Left kidney (tissue), 2 donors: ENCODE results near the gene NSG1. TPM values are rescaled to one million over a fixed set of nuclear protein-coding genes. Genes with fewer than 3 reads are reported as not detected.

Source experiments
- DNase-seq: peaks from one replicate; pipeline ENCODE4 v3.0.0-alpha.2; 2013
- polyA plus RNA-seq: library from polyadenylated mRNA; unstranded; fragments of 120-200 nt; gene quantifications from one replicate; pipeline ENCODE4 v1.2.1, GENCODE V29; 2013; ENCODE audit not compliant: insufficient read length

NSG1 gene
- polyA plus RNA-seq, 1 donor = 4.9 TPM

GRCh38 chr4:4368809-4369580, 17.9 kb upstream of the NSG1 start:
- no peak for DNase-seq

GRCh38 chr4:4374388-4375098, 12.4 kb upstream of the NSG1 start:
- DNase-seq = no peak

GRCh38 chr4:4376074-4376473, 10.8 kb upstream of the NSG1 start:
- no peak for DNase-seq

GRCh38 chr4:4377191-4377590, 9.7 kb upstream of the NSG1 start:
- DNase-seq = no peak

GRCh38 chr4:4377732-4378460, 9.0 kb upstream of the NSG1 start:
- no peak for DNase-seq

- DNase-seq = no peak
Observed at GRCh38 chr4:4379540-4380087, 7.3 kb upstream of the NSG1 start.

- DNase-seq = no peak
Observed at GRCh38 chr4:4383085-4383484, 3.8 kb upstream of the NSG1 start.

GRCh38 chr4:4384837-4385236, 2.1 kb upstream of the NSG1 start:
- no peak for DNase-seq

- no peak for DNase-seq
Observed at GRCh38 chr4:4385729-4386295, 1.1 kb upstream of the NSG1 start.

- DNase-seq = no peak
Observed at GRCh38 chr4:4386296-4386735, 586 bp upstream of the NSG1 start.

- no peak for DNase-seq
Observed at GRCh38 chr4:4387531-4388310, 819 bp downstream of the NSG1 start.

GRCh38 chr4:4388311-4388790, 1.4 kb downstream of the NSG1 start:
- DNase-seq = no peak

- no peak for DNase-seq
Observed at GRCh38 chr4:4388836-4389575, 2.1 kb downstream of the NSG1 start.

- DNase-seq = no peak
Observed at GRCh38 chr4:4390046-4390445, 3.1 kb downstream of the NSG1 start.

- DNase-seq = no peak
Observed at GRCh38 chr4:4390515-4391240, 3.8 kb downstream of the NSG1 start.

- no peak for DNase-seq
Observed at GRCh38 chr4:4391866-4392265, 5.0 kb downstream of the NSG1 start.

- DNase-seq = no peak
Observed at GRCh38 chr4:4392501-4393183, 5.7 kb downstream of the NSG1 start.

- DNase-seq = no peak
Observed at GRCh38 chr4:4394644-4395043, 7.7 kb downstream of the NSG1 start.

GRCh38 chr4:4395371-4395770, 8.5 kb downstream of the NSG1 start:
- DNase-seq = no peak
